ENCODE data around the gene OSM. TPM values are rescaled to one million over a fixed set of nuclear protein-coding genes. Genes with fewer than 3 reads are reported as not detected.

The OSM gene
- total and polyA plus RNA-seq, 2 experiments from 2014 or later: not detected

DNA sequence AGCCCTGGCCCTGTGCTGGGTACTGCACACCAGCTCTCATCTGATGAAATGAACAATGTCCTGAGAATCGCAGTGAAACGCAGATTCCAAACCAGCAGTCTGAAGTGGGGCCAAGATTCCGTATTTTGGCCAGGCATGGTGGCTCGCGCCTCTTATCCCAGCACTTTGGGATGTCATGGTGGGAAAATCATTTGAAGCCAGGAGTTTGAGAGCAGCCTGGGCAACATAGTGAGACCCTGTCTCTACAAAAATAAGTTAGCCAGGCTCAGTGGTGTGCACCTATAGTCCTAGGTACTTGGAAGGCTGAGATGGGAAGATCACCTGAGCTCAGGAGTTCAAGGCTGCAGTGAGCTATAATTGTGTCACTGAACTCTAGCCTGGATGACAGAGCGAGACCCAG lies 33.1 kb downstream of the OSM start (continued):
- TF ChIP-seq, protein P1, sequence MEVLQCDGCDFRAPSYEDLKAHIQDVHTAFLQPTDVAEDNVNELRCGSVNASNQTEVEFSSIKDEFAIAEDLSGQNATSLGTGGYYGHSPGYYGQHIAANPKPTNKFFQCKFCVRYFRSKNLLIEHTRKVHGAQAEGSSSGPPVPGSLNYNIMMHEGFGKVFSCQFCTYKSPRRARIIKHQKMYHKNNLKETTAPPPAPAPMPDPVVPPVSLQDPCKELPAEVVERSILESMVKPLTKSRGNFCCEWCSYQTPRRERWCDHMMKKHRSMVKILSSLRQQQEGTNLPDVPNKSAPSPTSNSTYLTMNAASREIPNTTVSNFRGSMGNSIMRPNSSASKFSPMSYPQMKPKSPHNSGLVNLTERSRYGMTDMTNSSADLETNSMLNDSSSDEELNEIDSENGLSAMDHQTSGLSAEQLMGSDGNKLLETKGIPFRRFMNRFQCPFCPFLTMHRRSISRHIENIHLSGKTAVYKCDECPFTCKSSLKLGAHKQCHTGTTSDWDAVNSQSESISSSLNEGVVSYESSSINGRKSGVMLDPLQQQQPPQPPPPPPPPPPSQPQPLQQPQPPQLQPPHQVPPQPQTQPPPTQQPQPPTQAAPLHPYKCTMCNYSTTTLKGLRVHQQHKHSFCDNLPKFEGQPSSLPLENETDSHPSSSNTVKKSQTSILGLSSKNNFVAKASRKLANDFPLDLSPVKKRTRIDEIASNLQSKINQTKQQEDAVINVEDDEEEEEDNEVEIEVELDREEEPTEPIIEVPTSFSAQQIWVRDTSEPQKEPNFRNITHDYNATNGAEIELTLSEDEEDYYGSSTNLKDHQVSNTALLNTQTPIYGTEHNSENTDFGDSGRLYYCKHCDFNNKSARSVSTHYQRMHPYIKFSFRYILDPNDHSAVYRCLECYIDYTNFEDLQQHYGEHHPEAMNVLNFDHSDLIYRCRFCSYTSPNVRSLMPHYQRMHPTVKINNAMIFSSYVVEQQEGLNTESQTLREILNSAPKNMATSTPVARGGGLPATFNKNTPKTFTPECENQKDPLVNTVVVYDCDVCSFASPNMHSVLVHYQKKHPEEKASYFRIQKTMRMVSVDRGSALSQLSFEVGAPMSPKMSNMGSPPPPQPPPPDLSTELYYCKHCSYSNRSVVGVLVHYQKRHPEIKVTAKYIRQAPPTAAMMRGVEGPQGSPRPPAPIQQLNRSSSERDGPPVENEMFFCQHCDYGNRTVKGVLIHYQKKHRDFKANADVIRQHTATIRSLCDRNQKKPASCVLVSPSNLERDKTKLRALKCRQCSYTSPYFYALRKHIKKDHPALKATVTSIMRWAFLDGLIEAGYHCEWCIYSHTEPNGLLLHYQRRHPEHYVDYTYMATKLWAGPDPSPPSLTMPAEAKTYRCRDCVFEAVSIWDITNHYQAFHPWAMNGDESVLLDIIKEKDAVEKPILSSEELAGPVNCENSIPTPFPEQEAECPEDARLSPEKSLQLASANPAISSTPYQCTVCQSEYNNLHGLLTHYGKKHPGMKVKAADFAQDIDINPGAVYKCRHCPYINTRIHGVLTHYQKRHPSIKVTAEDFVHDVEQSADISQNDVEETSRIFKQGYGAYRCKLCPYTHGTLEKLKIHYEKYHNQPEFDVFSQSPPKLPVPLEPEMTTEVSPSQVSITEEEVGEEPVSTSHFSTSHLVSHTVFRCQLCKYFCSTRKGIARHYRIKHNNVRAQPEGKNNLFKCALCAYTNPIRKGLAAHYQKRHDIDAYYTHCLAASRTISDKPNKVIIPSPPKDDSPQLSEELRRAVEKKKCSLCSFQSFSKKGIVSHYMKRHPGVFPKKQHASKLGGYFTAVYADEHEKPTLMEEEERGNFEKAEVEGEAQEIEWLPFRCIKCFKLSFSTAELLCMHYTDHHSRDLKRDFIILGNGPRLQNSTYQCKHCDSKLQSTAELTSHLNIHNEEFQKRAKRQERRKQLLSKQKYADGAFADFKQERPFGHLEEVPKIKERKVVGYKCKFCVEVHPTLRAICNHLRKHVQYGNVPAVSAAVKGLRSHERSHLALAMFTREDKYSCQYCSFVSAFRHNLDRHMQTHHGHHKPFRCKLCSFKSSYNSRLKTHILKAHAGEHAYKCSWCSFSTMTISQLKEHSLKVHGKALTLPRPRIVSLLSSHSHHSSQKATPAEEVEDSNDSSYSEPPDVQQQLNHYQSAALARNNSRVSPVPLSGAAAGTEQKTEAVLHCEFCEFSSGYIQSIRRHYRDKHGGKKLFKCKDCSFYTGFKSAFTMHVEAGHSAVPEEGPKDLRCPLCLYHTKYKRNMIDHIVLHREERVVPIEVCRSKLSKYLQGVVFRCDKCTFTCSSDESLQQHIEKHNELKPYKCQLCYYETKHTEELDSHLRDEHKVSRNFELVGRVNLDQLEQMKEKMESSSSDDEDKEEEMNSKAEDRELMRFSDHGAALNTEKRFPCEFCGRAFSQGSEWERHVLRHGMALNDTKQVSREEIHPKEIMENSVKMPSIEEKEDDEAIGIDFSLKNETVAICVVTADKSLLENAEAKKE (CRISPR knock-in tag; IDR thresholded peaks at IDR 0.05): no peak
- no peak for TF ChIP-seq ZNF331 (CRISPR knock-in tag; IDR thresholded peaks at IDR 0.05; ENCODE audit: low read depth)

DNA sequence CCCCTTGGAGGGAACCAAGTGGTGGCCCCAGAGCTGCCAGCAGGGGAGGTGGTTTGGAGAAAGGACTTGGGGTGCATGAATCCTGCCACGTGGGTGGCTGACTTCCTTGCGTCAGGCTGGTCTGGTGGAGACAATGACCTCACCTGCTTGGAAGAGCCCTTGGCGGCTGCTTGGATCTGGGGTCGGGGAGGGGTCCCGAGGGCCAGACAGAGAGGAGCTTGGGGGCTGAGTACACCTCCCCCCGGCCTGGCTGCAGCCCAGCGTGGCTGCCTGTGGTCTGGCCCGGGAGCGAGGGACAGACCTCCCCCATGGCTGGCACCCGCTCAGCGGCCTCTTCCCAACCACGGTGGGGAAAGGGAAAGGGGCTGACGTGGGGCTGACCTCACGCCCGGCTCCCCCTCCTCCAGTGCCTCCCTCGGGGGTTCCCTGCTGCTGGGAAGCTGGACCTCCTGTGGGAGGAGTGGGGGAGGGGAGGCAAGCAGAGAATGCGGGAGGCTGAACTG lies 33.9 kb downstream of the OSM start:
- Histone ChIP-seq H3F3A (replicated peaks; ENCODE audit: low read depth) (no peaks in the 10 kb centered on the region), H3K9me2 (ENCODE audit: insufficient read depth) (no peaks in the 10 kb centered on the region), H3K36me3 (ENCODE audit: insufficient read depth) (no peaks in the 10 kb centered on the region), H3K4me3 (no peak overlapping the region), H3K4me1 (ENCODE audit: insufficient read depth) (peaks cover 42% of the 10 kb centered on the region), H4K20me1 (replicated peaks; ENCODE audit: insufficient read depth) (no peaks in the 10 kb centered on the region), H3K79me2 (replicated peaks; ENCODE audit: insufficient read depth) (no peaks in the 10 kb centered on the region), H2AFZ (peak overlapping the region; percentile 38; the same call in 1 of the 2 replicates), H3K4me2 (no peak overlapping the region), H3K27ac (ENCODE audit: low read depth) (no peak overlapping the region), H3K27me3 (ENCODE audit: insufficient read depth) (no peaks in the 10 kb centered on the region)
- DNase-seq (ENCODE audit: low spot score) (no peak), ATAC-seq (peak; percentile 20)
- Mint-ChIP-seq H3K4me1 (peaks cover 35% of the 10 kb centered on the region), H3K36me3 (ENCODE audit: low read depth) (no peaks in the 10 kb centered on the region), H3K4me3 (no peak overlapping the region), H3K9me3 (no peaks in the 10 kb centered on the region; the same call in 2 of the 3 replicates), H3K27ac (no peak overlapping the region), H3K27me3 (ENCODE audit: insufficient read depth, low read depth, poor library complexity) (peaks cover 4% of the 10 kb centered on the region)
- TF ChIP-seq, protein P2, sequence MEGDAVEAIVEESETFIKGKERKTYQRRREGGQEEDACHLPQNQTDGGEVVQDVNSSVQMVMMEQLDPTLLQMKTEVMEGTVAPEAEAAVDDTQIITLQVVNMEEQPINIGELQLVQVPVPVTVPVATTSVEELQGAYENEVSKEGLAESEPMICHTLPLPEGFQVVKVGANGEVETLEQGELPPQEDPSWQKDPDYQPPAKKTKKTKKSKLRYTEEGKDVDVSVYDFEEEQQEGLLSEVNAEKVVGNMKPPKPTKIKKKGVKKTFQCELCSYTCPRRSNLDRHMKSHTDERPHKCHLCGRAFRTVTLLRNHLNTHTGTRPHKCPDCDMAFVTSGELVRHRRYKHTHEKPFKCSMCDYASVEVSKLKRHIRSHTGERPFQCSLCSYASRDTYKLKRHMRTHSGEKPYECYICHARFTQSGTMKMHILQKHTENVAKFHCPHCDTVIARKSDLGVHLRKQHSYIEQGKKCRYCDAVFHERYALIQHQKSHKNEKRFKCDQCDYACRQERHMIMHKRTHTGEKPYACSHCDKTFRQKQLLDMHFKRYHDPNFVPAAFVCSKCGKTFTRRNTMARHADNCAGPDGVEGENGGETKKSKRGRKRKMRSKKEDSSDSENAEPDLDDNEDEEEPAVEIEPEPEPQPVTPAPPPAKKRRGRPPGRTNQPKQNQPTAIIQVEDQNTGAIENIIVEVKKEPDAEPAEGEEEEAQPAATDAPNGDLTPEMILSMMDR (conservative IDR thresholded peaks at IDR 0.05; ENCODE audit: low read depth in 2 of 2): no peak
- TF ChIP-seq, protein P3, sequence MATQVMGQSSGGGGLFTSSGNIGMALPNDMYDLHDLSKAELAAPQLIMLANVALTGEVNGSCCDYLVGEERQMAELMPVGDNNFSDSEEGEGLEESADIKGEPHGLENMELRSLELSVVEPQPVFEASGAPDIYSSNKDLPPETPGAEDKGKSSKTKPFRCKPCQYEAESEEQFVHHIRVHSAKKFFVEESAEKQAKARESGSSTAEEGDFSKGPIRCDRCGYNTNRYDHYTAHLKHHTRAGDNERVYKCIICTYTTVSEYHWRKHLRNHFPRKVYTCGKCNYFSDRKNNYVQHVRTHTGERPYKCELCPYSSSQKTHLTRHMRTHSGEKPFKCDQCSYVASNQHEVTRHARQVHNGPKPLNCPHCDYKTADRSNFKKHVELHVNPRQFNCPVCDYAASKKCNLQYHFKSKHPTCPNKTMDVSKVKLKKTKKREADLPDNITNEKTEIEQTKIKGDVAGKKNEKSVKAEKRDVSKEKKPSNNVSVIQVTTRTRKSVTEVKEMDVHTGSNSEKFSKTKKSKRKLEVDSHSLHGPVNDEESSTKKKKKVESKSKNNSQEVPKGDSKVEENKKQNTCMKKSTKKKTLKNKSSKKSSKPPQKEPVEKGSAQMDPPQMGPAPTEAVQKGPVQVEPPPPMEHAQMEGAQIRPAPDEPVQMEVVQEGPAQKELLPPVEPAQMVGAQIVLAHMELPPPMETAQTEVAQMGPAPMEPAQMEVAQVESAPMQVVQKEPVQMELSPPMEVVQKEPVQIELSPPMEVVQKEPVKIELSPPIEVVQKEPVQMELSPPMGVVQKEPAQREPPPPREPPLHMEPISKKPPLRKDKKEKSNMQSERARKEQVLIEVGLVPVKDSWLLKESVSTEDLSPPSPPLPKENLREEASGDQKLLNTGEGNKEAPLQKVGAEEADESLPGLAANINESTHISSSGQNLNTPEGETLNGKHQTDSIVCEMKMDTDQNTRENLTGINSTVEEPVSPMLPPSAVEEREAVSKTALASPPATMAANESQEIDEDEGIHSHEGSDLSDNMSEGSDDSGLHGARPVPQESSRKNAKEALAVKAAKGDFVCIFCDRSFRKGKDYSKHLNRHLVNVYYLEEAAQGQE (IDR thresholded peaks at IDR 0.05; ENCODE audit: unreplicated experiment): no peak
- TF ChIP-seq EZH2phosphoT487 (IDR thresholded peaks at IDR 0.05; ENCODE audit: unreplicated experiment): no peak

Data from GM23338 (cell line).